Measurements from ENCODE around the gene TDRD7. TPM values are rescaled to one million over a fixed set of nuclear protein-coding genes. Genes with fewer than 3 reads are reported as not detected.

Gene TDRD7
- total and polyA plus RNA-seq, 2 of the 8 experiments (the other 6 are each of a cell fraction or from before 2014, with no cell fraction given) = 1.2 to 2.3 TPM

DNA sequence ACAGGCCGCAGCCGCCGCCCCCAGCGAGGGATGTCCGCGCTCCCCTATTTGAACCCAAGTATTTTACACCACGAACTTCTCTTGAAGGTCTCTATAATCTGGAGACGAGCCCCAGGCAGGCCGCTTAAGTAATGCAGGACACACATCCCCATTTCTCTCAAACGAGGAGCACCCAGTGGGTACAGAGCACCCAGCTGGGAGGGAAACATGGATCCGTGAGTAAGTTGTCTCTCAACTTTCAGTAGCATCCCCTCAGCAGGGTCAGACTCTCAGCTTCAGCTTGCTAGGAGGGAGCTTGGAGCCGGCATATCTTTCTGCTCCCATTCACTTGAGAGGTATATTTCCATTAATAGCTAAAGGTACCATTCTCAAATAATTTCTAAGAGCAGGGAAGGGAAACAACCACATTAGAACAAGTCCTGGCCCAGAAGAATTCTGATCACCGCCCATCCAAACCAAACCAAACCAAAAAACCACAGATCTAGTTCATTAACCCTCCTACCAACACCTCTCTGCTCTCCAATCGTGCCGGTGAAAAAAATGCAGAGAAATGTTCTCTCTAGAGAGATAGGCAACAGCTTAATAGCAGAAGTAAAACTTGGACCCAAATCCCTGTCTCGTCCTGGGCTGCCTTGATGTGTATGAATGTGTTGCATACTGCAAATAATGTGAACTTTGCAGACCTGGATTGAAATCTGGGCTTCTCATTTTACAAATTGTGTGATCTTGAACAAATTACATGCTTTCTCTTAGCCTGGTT is 910 bp downstream of the TDRD7 start:
- TF ChIP-seq FOSL1 (IDR thresholded peaks at IDR 0.05; ENCODE audit: insufficient read depth, low read depth, low read length) = no peak
- TF ChIP-seq EZH2 (IDR thresholded peaks at IDR 0.05; ENCODE audit: low read depth, low read length, severe bottlenecking) = peak; percentile 25
- no peak for TF ChIP-seq SP2 (IDR thresholded peaks at IDR 0.05; ENCODE audit: low read length)
- no peak for TF ChIP-seq MAFK (IDR thresholded peaks at IDR 0.05; ENCODE audit: low read depth, low read length)
- no peak for TF ChIP-seq ZNF274 (IDR thresholded peaks at IDR 0.05; ENCODE audit: borderline replicate concordance, extremely low read depth, low read length)
- no peak overlapping the region for H3K23ac ChIP-seq (ENCODE audit: insufficient read length)
- H3K79me2 ChIP-seq (ENCODE audit: control insufficient read depth in 1 of 2, insufficient read depth in 2 of 2, low read length in 2 of 2) = no peaks in the 10 kb centered on the region
- POLR2A ChIA-PET (ENCODE audit: partially characterized antibody) = interaction anchor here (1.0 kb wide), 1 partner anchor 25 kb away, joined by 3 read pairs; no protein-coding TSS in a partner anchor
- H2BK120ac ChIP-seq (replicated peaks; ENCODE audit: low read depth, low read length) = no peak overlapping the region
- H3K4ac ChIP-seq (replicated peaks; ENCODE audit: insufficient read length, low read depth, low read length) = no peak overlapping the region
- peaks cover 0 to 1% (median 0%) of the 10 kb centered on the region in 4 experiments; a peak in 1 of 7 replicates for H3K4me1 ChIP-seq (replicated peaks in 1 of 4; ENCODE audit: control insufficient read depth in 3 of 4, insufficient read depth in 4 of 4, low read length in 3 of 4)
- H3K9me3 ChIP-seq (ENCODE audit: insufficient read depth in 2 of 2, low read depth in 1 of 2, low read length in 1 of 2) = no peaks in the 10 kb centered on the region
- H2BK5ac ChIP-seq (ENCODE audit: low read depth, low read length) = no peak overlapping the region
- H3K36me3 ChIP-seq (ENCODE audit: control insufficient read depth in 2 of 4, insufficient read depth in 4 of 4, low read length in 3 of 4) = no peaks in the 10 kb centered on the region
- peaks cover 2% of the 10 kb centered on the region for H3K23me2 ChIP-seq (ENCODE audit: low read depth, low read length)
- H4K20me1 ChIP-seq (replicated peaks in 1 of 2; ENCODE audit: control insufficient read depth in 1 of 2, insufficient read depth in 2 of 2, low read length in 2 of 2) = no peaks in the 10 kb centered on the region
- DNase-seq (ENCODE audit: low read depth in 1 of 2, low spot score in 2 of 2) (no peak), FAIRE-seq (no peak)
- no peak overlapping the region for H3K14ac ChIP-seq (ENCODE audit: insufficient read length)
- H3K18ac ChIP-seq (ENCODE audit: extremely low read depth, low read length) = no peak overlapping the region
- no peak overlapping the region for H4K91ac ChIP-seq (replicated peaks; ENCODE audit: insufficient read length, low read length)
- H2AFZ ChIP-seq (ENCODE audit: low read length) = peak overlapping the region; percentile 61
- no peak overlapping the region for H2AK5ac ChIP-seq (ENCODE audit: low read depth, low read length)
- no peak overlapping the region for H4K8ac ChIP-seq (ENCODE audit: extremely low read depth, insufficient read depth, low read length)
- peak overlapping the region; percentile 79 to 80 for H3K4me2 ChIP-seq (ENCODE audit: insufficient read depth in 1 of 2, low read depth in 2 of 2, low read length in 2 of 2)
- H3K56ac ChIP-seq (replicated peaks; ENCODE audit: insufficient read length, low read depth, low read length) = no peak overlapping the region
- no peak overlapping the region for H3K9ac ChIP-seq (replicated peaks in 1 of 4; ENCODE audit: extremely low read depth in 1 of 4, low read depth in 3 of 4, low read length in 3 of 4)
- no peak overlapping the region for H4K5ac ChIP-seq (ENCODE audit: insufficient read length, low read depth, low read length)
- H3K4me3 ChIP-seq (ENCODE audit: extremely low read depth in 1 of 4, insufficient read depth in 2 of 4, low read depth in 3 of 4, low read length in 4 of 4) = peak overlapping the region; percentile 51 to 93 (median 70)
- WGBS, 2 experiments (ENCODE audit: extremely low coverage in 1 of 2, insufficient coverage in 1 of 2, insufficient read length in 1 of 2, insufficient replicate concordance in 2 of 2, low coverage in 1 of 2, low lambda C conversion rate in 2 of 2, missing lambda C conversion rate in 1 of 2) = 27% methylated on average over 16 of the region's 16 CpGs; no CpG with 5 or more reads in 1 of the 2 experiments
- H3K27ac ChIP-seq (ENCODE audit: low read depth, low read length) = no peak overlapping the region
- peaks cover 4 to 22% (median 14%) of the 10 kb centered on the region in 4 experiments; a peak in 6 of 7 replicates for H3K27me3 ChIP-seq (replicated peaks in 1 of 4; ENCODE audit: control insufficient read depth in 3 of 4, extremely low read depth in 1 of 4, insufficient read depth in 3 of 4, low read length in 3 of 4)
- no peaks in the 10 kb centered on the region for H3K79me1 ChIP-seq (ENCODE audit: low read depth, low read length)
- no peak overlapping the region for H2BK20ac ChIP-seq (ENCODE audit: low read length)
- no peak overlapping the region for H2BK12ac ChIP-seq (ENCODE audit: low read depth, low read length)
- H2BK15ac ChIP-seq (ENCODE audit: low read length) = no peak overlapping the region
- CTCF ChIA-PET (ENCODE audit: partially characterized antibody) = interaction anchor here (0.6 to 2.0 kb wide), 12 partner anchors 8 to 202 kb away, joined by 3 to 7 read pairs (median 4); no protein-coding TSS in a partner anchor

All from H1 (cell line).